Adrenal gland (tissue), 5 donors: ENCODE data around the gene DEDD.

Source experiments
- POLR2A ChIP-seq, 2 donors: fragments of 450-650 bp; IDR thresholded peaks; one replicate each; pipeline ENCODE4 v1.6.1; 2017; ENCODE audit warnings: antibody characterized with exemption in 2 of 2, mild to moderate bottlenecking in 2 of 2, moderate library complexity in 1 of 2
- TF ChIP-seq, protein P1 (sequence below), 6 experiments: fragments of 450-650 bp in 4 of 6; fragments of 200-600 bp in 2 of 6; sonication (generic) in 1 of 6; IDR thresholded peaks; 1 replicate in 5 of 6; 2 replicates in 1 of 6; pipeline versions ENCODE4 v1.5.1 to v1.8.0; 2016 to 2021; ENCODE audit warnings: antibody characterized with exemption in 6 of 6, mild to moderate bottlenecking in 2 of 6, moderate library complexity in 1 of 6
- donor health status: DM: no; HTN: no; CAD: no.

GRCh38 chr1:161086457-161086856 is 46.0 kb downstream of the DEDD start:
- TF ChIP-seq POLR2A (IDR thresholded peaks at IDR 0.05) = no peak
- TF ChIP-seq, protein P1, sequence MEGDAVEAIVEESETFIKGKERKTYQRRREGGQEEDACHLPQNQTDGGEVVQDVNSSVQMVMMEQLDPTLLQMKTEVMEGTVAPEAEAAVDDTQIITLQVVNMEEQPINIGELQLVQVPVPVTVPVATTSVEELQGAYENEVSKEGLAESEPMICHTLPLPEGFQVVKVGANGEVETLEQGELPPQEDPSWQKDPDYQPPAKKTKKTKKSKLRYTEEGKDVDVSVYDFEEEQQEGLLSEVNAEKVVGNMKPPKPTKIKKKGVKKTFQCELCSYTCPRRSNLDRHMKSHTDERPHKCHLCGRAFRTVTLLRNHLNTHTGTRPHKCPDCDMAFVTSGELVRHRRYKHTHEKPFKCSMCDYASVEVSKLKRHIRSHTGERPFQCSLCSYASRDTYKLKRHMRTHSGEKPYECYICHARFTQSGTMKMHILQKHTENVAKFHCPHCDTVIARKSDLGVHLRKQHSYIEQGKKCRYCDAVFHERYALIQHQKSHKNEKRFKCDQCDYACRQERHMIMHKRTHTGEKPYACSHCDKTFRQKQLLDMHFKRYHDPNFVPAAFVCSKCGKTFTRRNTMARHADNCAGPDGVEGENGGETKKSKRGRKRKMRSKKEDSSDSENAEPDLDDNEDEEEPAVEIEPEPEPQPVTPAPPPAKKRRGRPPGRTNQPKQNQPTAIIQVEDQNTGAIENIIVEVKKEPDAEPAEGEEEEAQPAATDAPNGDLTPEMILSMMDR (IDR thresholded peaks at IDR 0.05) = no peak
